DLD1 (cell line): ENCODE results near the gene RLBP1.
"Not testable (repeated sequence)": the region's sequence is repeated elsewhere in the genome, so short reads cannot be mapped to it uniquely, and the experiment has no call there.

Source experiments
- in situ Hi-C: cut with HindIII; loops from 2 replicates; pipeline ENCODE4 v1.10.0; 2017; ENCODE audit warnings: low sequenced_read_pairs

RLBP1 gene

DNA sequence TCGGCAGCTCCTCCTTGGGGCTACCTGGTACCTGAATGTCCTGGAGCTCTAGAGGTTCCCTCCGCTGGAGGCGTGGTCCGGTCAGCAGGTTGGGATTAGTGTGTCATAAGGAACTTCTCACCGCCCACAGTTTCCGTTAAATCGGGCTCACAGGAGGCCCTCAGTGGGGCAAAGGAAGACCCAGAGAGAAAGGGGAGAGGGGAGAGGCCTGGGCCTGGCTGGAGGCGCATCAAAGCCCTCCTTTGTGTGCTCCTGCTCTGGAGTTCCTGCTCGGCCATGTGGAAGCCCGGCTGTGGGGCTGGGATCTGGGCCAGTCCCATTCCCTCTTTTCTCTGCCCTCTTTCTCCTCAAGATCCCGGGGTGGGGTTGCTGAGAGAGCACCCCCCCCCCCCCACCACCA lies at the start of gene RLBP1:
RLBP1 (minus strand) TSS at position 37 of the 400 bp plus-strand sequence. CDS start 2,604 bp downstream, outside the sequence.
- in situ Hi-C loops = no loop called here

DNA sequence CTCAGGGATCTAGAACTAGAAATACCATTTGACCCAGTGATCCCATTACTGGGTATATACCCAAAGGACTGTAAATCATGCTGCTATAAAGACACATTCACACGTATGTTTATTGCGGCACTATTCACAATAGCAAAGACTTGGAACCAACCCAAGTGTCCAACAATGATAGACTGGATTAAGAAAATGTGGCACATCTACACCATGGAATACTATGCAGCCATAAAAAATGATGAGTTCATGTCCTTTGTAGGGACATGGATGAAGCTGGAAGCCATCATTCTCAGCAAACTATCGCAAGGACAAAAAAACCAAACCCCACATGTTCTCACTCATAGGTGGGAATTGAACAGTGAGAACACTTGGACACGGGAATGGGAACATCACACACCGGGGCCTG lies 28.8 kb upstream of the RLBP1 start:
- in situ Hi-C loops = not testable (repeated sequence)

DNA sequence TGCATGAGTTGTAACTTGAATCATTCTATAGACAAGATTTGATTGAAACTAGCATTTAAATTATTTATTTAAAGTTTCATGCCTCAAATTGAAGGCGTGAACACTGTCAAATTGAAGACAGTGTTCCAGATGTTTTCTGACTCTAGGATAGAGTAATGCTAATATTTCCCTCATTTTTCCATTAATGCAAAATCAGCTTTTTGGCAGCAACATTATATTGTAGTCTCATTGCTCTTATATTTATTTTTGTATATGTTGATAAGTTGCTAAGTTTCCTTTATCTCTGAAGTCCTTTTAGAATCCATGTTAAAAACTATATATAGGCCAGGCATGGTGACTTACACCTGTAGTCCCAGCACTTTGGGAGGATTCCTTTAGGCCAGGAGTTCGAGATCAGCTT lies 27.2 kb upstream of the RLBP1 start:
- in situ Hi-C loops = no loop called here

DNA sequence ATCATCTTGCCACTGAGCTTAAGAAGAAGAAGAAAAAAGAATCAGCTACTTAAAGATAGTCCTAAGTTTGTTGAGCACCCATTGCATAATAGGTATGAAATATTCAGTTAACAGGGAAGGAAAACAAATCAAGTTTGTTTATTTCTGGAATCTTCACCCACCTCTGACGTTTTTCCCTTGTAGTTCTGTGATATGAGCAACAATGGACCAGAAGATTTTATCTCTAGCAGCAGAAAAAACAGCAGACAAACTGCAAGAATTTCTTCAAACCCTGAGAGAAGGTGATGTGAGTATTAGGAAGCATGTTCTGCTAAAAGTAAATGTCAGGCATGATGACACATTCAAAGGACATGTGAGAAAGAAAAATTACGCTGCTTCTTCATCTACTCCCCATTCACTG lies 26.1 kb upstream of the RLBP1 start:
- in situ Hi-C loops = no loop called here

DNA sequence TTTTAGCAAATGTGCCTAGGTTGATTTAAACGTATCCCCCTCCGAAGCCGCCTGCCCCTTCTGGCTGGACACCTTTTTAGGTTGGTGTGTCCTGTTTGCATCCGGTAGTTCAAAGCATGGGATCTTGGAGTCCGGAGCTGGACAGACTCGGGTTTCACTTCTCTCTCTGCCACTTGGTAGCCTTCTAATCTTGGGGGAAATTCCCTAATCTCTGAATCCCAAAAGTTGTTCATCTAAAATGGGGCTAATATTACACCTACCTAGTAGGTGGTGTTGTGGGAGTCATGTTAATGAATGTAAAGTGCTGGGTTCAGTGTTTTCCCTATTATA lies 23.2 kb upstream of the RLBP1 start:
- in situ Hi-C loops = no loop called here

DNA sequence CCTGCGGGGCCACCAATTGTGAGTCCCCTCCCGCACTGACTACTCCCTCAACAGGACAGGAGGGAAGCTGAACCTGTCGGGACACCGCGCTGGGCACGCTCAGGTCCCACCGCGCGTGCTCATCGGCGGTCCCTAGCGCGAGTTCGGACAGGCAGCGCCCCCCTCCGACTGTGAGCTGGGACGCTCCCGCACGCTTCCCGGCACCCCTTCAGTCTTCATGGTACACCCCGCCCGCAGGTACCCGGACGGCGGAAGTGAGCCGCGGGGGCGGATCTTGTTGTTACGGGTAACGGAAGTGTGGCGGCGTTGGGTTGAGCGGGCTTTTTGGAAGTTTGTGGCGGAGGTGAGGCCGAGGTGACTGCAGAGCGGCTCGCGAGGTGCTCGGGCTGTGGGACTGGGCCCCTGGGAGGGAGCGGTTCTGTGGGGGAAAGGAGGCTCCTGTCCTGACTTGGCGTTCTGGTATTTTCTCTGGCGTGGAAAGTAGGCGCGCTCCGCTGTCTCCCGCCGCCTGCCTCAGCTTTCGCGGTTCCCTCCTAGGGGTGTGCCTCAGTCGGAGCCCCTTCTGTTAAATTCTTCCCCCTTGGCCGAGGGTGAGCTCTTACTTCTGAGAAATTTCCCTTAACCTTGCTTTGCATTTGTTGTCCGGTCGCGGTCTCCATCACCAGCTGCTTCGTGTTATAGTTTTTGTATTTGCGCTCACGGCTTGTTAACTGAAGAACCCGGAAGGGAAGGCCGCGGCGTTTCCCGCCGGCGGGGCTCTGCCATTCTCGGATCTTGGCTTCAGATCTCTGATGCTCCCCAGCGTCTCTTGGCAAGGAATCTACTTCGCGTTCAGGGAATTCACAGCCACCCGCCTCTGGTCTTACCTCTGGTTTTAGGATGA lies 22.6 kb upstream of the RLBP1 start, which contains the start of gene FANCI:
FANCI (plus strand) TSS at position 289 of the 883 bp plus-strand sequence. CDS start 3,669 bp downstream, outside the sequence.
- in situ Hi-C loops = no loop called here

DNA sequence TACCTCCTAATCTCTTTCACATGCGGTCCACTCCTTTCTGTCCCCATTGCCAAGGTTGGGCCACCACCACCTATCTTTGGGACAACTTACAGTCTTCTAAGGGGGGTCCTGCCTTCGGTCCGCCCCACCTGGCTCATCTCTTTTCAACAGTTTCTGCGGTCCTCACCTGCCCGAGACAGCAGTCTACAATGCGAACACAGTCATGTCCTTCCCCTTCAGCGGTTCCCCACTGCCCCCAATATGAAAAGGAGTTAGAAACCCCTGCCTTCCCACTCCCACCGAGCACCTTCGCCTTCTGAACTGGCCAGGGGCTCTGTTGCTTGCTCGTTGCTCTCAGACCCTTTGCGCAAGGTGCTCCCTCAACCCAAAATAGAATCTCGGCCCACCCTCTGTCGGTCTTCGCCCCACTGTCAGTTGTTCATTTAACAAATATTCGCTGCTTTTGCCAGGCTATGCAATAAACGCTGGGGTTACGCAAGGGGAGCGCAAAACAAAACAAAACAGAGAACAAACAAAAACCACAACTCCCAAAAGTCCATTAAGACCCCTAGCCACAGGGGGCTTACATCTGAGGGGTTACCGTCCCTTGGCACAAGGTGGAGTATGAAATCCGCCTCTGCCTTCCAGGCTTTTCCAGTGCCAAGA lies 21.8 kb upstream of the RLBP1 start:
- in situ Hi-C loops = no loop called here

DNA sequence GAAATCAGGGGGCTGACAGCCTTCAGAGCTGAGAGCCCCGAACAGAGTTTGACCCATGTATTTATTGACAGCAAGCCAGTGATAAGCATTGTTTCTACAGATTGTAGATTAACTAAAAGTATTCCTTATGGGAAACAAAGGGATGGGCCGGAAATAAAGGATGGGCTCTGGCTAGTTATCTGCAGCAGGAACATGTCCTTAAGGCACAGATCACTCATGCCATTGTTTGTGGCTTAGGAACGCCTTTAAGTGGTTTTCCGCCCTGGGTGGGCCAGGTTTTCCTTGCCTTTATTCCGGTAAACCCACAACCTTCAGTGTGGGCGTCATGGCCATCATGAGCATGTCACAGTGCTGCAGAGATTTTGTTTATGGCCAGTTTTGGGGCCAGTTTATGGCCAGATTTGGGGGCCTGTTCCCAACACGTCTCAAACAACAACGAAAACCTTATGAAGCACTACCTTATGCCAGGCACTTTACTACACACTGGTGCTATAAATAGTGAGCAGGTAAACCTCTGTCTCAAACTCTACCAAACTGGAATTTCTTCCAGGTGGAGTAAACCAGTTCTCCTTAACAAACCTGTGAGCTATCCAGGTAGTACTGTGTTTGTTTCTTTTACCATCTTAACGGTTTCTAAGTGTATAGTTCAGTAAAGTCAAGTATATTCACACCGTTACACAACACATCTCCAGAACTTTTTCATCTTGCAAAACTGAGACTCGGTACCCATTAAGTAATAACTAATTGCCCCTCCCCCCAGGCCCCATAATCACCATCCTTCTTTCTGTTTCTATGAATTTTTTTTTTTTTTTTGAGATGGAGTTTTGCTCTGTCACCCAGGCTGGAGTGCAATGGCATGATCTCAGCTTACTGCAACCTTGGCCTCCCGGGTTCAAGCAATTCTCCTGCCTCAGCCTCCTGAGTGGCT lies 18.8 kb upstream of the RLBP1 start:
- in situ Hi-C loops = not testable (repeated sequence)

DNA sequence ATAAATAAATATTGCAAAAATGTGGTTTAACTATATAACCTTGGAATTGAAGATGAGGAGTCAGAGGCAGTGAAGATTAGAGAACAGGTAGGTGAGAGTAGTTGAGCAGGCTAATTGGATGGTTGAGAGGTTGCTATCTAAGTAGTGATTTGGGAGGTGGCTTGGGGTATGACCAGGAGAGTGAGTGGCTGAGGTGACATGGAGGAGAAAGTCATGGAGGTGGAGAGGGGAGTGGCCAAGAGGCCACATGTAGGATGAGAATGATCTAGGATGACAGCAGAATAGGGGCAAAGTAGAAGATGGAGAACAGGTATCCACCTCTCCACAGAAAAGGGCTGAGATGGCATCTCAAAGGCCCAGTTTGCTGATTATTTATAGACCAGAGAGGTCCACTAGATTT lies 10.5 kb upstream of the RLBP1 start:
- in situ Hi-C loops = no loop called here

DNA sequence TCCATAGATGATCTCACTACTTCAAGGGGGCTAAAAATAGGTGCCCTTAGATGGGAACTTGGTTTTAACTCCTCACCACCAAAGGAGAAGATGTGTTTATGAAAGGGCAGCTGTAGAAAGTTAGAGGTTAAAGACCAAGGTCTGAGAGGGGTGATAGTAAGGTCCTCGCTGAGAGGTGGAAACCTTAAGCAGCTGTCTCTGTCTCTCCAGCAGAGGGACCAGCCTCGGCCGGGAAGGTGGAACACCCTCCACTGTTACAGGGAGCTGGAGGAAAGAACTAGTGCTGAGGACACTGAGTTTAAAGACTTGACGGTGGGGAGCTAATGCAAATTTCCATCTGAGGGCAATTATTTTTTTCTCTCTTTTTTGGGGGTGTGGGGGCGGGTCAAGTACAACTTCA lies 8.9 kb upstream of the RLBP1 start:
- in situ Hi-C loops = no loop called here

DNA sequence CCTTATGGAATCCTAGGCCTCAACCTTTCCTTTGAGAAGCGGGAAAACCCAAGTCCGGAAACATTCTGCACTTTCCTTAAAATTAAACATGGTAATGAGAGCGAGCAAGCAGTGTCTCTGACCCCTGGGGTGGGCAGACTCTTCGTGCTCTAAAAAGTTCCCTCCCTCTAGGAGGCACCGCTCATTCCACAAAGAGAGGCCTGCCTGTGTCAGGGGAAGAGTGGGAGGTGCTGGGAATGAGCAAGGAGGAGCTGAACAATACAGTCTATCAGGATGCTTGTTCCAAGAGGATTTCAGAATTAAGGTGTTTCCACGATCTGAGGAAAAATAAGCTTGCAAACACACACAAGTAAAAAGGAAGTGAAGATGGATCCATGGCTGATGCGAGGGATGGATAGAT lies 6.0 kb upstream of the RLBP1 start:
- in situ Hi-C loops = no loop called here

DNA sequence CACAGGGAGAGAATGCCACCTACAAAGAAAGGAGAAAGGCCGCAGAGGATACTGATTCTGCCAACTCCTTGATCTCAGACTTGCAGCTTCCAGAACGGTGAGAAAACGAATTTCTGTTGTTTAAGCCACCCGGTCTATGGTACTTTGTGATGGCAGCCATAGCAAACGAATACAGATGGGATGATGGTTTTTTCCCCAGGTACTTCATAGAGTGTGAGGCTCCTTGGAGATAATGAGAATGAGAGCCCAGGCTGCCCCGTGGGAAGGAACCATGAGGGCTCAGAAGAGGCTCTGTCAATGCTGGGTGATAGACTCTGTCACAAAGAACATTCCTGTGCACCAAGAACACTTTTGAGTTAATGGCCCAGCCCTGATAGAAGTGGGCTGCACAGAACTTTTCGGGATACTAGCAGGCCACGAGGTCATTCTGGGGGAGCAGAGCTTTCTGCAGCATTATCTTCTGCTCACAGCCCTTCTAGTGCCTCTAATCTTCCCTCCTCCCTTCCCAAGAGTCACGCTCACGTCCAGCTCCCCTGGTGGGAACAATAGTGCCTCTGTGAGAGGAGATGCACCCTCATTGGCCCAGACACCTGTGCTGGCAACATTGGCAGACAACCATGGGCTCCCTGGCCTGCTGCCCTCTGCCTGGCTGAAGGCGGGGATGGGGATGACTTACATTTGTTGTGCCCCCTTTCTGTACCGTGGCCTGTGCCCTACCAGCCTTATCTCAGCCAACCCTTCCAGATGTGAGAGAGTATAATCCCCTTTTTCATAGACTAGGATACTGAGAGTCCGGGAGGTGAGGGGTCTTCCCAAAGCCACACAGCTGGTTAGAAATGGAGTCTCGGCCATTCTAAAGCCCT lies 5.2 kb upstream of the RLBP1 start:
- in situ Hi-C loops = no loop called here

DNA sequence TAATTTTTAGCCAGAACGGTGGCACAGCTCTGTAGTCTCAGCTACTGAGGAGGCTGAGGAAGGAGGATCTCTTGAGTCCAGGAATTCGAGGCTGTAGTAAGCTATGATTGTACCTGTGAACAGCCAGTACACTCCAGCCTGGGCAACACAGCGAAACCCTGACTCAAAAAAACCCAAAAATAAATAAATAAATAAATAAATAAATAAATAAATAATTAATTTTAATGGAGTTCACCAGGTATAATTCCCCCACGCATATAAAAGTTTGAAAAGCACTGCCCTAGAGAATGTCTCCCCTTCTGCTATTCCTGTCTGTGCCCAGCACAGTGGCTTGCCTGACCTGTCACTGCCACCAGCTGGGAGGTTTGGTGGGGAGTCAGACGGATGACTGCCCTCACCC lies 4.2 kb upstream of the RLBP1 start:
- in situ Hi-C loops = no loop called here

DNA sequence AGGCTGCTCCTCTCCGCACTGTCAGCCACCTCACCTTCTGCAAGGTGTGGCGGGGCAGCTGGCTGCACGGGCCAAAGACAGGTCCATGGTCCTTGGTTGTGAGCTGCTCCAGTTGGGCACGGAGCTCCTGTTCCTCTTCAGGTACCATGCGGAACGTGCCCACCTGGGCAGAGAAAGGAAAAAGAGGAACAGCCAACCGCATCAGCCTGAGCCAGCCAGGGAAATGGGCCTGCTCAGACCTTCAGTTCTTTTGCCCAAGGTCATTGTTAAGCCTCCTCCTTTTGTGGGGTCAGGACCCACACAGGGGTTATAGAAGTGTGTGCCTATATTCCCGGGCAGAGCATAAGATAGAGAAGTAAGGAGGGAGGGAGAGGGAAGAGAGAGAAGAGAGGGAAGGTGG lies 2.8 kb downstream of the RLBP1 start:
- in situ Hi-C loops = loop anchor here (10.0 kb wide), 1 partner anchor 64 kb away; no protein-coding TSS in a partner anchor

DNA sequence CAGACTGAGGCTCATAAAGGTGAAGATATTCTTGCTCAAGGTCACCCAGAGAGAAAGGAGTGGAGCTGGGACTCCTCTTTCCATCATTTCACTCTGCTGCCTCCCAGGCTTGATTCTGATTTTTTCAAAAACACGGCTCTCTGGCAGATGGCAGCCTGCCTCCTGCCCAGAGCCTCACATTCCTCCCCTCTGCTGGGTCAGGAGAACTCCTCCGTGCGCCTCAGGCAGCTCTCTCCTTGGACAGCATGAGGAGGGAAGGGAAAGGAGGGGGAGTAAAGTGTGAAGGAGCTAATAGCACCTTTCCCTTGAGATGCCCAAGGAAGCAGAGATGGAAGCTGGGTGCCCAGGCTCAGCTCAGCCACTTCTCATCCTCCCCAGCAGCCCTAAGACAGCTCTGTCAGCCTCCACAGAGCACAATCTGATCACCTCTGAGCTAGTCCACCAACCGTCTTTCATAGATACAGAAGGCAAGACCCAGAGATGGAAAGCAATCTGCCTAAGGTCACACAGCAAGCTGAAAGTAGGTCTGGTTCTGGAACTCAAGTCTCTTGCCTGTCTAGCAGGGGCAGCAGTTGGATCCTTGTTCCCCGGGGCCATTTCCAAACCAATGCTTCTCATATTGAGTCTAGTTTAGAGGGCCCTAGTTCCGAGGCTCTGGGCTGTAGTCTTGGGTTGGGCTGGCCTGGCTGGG lies 3.5 kb downstream of the RLBP1 start:
- in situ Hi-C loops = loop anchor here (10.0 kb wide), 1 partner anchor 63 kb away; no protein-coding TSS in a partner anchor

DNA sequence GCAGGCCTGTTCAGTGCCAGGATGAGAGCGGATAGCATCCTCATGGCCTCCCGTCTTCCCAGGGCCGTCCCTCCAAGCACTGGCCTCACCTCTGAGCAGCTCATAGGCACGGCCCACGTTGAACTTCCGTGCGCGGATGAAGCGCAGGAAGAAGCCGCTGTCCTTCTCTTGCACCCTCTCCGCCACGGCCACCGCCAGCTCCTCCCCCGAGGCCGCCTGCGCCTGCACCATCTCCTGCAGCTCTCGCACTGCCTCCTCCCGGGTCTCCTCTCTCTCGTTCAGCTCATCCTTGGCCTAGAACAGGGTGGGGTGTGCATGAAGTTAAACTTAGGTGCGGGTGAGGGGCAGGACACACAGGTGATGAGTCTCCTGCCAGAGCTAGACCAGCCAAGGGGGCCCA lies 4.3 kb downstream of the RLBP1 start:
- in situ Hi-C loops = loop anchor here (10.0 kb wide), 1 partner anchor 62 kb away; no protein-coding TSS in a partner anchor

DNA sequence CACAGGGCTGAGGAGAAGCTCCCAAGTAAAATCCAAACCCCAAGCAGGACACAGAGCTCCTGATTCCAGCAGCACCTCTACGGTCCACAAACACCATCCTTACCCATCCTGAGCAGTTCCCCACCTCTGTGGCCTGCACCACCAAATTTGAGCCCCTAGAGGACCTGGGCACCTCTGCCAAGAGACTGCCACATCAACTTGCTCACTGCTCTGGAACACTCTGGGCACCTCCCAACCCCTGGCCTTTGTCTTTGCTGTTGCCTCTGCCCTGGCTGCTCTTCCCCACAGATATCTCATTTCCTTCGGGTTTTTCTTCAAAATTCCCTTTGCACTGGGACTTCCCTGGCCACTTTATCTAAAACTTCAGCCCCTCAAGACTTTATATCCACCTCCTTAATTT lies 5.8 kb downstream of the RLBP1 start:
- in situ Hi-C loops = loop anchor here (10.0 kb wide), 1 partner anchor 61 kb away; no protein-coding TSS in a partner anchor

DNA sequence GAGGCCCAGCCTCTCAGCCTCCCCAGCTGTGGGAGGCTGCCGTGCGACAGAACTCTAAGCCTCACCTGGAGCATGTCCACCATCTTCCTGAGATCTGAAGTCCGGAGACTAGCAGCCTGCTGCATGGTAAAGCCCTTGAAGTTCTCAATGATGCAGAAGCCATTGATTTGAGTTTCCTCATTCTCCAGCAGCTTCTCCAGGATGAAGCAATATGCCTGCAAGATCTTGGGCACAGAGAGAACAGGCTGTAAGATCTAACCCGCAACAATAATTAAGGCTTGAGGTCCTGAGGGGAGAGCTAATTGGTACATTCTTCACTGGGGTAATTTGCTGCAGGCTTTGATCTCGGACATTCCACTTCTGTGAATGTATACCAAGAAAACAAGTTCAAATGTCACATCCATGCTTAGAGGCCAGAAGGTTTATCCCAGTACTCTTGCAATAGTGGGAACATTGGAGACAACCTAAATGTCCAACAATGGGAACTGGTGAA lies 9.7 kb downstream of the RLBP1 start:
- in situ Hi-C loops = loop anchor here (10.0 kb wide), 1 partner anchor 57 kb away; no protein-coding TSS in a partner anchor

DNA sequence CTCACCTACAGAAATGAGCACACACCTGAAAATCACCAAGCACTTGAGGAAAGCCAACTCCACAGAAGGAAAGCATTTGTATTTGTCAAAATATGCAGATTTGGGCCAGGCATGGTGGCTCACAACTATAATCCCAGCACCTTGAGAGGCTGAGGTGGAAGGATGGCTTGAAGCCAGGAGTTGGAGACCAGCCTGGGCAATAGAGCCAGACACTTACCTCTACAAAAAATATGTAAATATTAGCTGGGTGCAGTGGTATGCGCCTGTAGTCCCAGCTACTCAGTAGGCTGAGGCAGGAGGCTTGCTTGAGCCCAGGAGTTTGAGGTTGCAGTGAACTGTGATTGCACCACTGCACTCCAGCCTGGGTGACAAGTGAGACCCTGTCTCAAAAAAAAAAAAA lies 12.3 kb downstream of the RLBP1 start:
- in situ Hi-C loops = no loop called here
